HepG2 (cell line): ENCODE data around the gene KCNJ14. TPM values are rescaled to one million over a fixed set of nuclear protein-coding genes. Genes with fewer than 3 reads are reported as not detected.

Experiments
- EEA1 ChIP-seq: sonication (generic); formaldehyde crosslinking; IDR thresholded peaks from 2 replicates; pipeline ENCODE4 v1.5.1; 2020; ENCODE audit warnings: mild to moderate bottlenecking, missing genetic modification reagents, borderline replicate concordance
- FLYWCH1 ChIP-seq: sonication (generic); formaldehyde crosslinking; IDR thresholded peaks from 2 replicates; pipeline ENCODE4 v1.8.1; 2023; ENCODE audit warnings: mild to moderate bottlenecking, missing genetic modification reagents
- KAT8 ChIP-seq: IDR thresholded peaks from 2 replicates; pipeline ENCODE4 v1.6.1; 2016; ENCODE audit warnings: missing genetic modification reagents, missing compliant biosample characterization
- MTA1 ChIP-seq: sonication (generic); formaldehyde crosslinking; IDR thresholded peaks from 2 replicates; pipeline ENCODE4 v1.4.0; 2020; ENCODE audit warnings: missing genetic modification reagents, mild to moderate bottlenecking, borderline replicate concordance
- RBFOX2 ChIP-seq: fragments of 200-400 bp; formaldehyde crosslinking; IDR thresholded peaks from 2 replicates; pipeline ENCODE4 v1.6.1; 2017; ENCODE audit warnings: low read depth, mild to moderate bottlenecking, low read length
- RBM39 ChIP-seq: fragments of 200-400 bp; formaldehyde crosslinking; IDR thresholded peaks from one replicate; pipeline ENCODE4 v1.6.1; 2018; ENCODE audit warnings: antibody characterized with exemption, mild to moderate bottlenecking, low read depth, low read length; ENCODE audit not compliant: poor library complexity, severe bottlenecking
- SALL1 ChIP-seq: sonication (generic); formaldehyde crosslinking; IDR thresholded peaks from 2 replicates; pipeline ENCODE4 v1.8.0; 2022; ENCODE audit warnings: mild to moderate bottlenecking, missing genetic modification reagents
- SMYD3 ChIP-seq: sonication (generic); formaldehyde crosslinking; IDR thresholded peaks from 2 replicates; pipeline ENCODE4 v1.8.1; 2023; ENCODE audit warnings: mild to moderate bottlenecking, missing genetic modification reagents
- ZNF350 ChIP-seq: sonication (generic); formaldehyde crosslinking; IDR thresholded peaks from 2 replicates; pipeline ENCODE4 v1.4.0; 2020; ENCODE audit warnings: mild to moderate bottlenecking, low read depth, missing genetic modification reagents, borderline replicate concordance
- ZNF7 ChIP-seq: IDR thresholded peaks from 2 replicates; pipeline ENCODE4 v1.6.1; 2016; ENCODE audit warnings: missing biosample characterization, missing genetic modification reagents
- polyA plus RNA-seq, 8 experiments: library from polyadenylated mRNA; depleted of rRNA in 3 of 8; stranded (reverse) in 7 of 8; unstranded in 1 of 8; fragments of >200 nt; fragmentation: Illumina TruSeq in 4 of 8; extraction: Trizol in 4 of 8; gene quantifications; 2 replicates each; pipeline versions ENCODE4 v1.2.1 to v1.2.3, GENCODE V29; 2011 to 2016; ENCODE audit warnings: low read depth in 4 of 8, missing spikeins in 1 of 8, mixed read lengths in 1 of 8; ENCODE audit not compliant: insufficient read depth in 1 of 8
- total RNA-seq, 5 experiments: library from RNA; depleted of rRNA; stranded (reverse); fragments of >200 nt; fragmentation: Illumina TruSeq; extraction: Trizol; gene quantifications; 2 replicates each; pipeline ENCODE4 v1.2.3, GENCODE V29; 2016; ENCODE audit warnings: low read depth in 1 of 5
- TF ChIP-seq, protein P1 (sequence below): sonication (generic); formaldehyde crosslinking; IDR thresholded peaks from 2 replicates; pipeline ENCODE4 v1.5.1; 2020; ENCODE audit warnings: mild to moderate bottlenecking, moderate library complexity, missing genetic modification reagents
- TF ChIP-seq, protein P2 (sequence below): IDR thresholded peaks from 2 replicates; pipeline ENCODE4 v1.6.1; 2016; ENCODE audit warnings: low read depth
- TF ChIP-seq, protein P3 (sequence below): sonication (generic); formaldehyde crosslinking; IDR thresholded peaks from 2 replicates; pipeline ENCODE4 v1.8.0; 2022; ENCODE audit warnings: missing genetic modification reagents, mild to moderate bottlenecking, borderline replicate concordance
- TF ChIP-seq, protein P4 (sequence below), 2 experiments: sonication (generic) in 1 of 2; formaldehyde crosslinking in 1 of 2; IDR thresholded peaks; 2 replicates each; pipeline versions ENCODE4 v1.6.1 to v1.9.0; 2014 to 2022; ENCODE audit warnings: antibody characterized with exemption in 1 of 2, borderline replicate concordance in 1 of 2, inconsistent platforms in 1 of 2, low read depth in 1 of 2, missing genetic modification reagents in 1 of 2
- TF ChIP-seq, protein P5 (sequence below), 2 experiments: fragments of 450-650 bp in 1 of 2; sonication (generic) in 1 of 2; formaldehyde crosslinking; IDR thresholded peaks; 2 replicates each; pipeline versions ENCODE4 v1.5.0 to v1.8.0; 2020 to 2022; ENCODE audit warnings: mild to moderate bottlenecking in 1 of 2, missing genetic modification reagents in 1 of 2

KCNJ14 gene
- total and polyA plus RNA-seq, 2 of the 13 experiments (the other 11 are each of a cell fraction or from before 2014, with no cell fraction given), result 0.20 to 0.51 TPM

DNA sequence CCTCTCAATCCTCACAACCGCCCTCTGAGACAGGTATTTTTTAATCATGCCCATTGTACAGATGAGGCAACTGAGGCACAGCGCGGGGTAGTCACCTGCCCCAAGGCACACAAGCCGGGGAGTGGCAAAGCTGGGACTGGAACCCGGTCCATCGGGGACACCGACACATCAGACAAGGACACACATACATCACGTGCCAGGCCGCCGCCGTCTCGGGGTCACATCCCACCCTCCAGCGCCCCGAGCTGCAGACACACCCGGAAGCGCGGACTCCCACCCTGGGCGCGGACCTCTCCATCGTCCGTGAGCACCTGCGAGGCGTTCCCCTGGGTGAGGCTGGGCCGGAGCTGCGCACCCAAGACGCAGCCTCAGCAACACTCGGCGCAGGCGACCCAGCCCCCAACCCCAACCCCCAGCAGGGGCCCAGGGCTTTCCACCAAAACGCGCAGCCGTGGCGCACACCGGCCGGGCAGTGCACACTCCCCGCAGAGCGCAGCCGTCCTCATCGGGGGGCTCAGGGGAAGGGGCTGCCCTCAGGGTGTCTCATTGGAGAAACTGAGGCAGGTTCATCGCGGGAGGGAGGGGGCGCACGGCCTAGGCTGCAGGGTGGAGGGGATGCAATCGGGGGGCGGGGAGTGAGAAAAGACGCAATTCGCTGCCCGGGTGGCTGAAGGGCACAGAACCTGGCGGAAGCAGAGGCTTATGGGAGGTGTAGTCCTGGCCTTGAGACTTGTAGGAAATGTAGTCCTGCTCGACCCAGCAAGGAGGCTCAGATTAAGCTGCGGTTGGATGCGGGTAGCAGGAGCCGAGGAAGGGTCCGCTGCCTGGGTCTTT is 58.1 kb downstream of the KCNJ14 start (continued):
- TF ChIP-seq, protein P1, sequence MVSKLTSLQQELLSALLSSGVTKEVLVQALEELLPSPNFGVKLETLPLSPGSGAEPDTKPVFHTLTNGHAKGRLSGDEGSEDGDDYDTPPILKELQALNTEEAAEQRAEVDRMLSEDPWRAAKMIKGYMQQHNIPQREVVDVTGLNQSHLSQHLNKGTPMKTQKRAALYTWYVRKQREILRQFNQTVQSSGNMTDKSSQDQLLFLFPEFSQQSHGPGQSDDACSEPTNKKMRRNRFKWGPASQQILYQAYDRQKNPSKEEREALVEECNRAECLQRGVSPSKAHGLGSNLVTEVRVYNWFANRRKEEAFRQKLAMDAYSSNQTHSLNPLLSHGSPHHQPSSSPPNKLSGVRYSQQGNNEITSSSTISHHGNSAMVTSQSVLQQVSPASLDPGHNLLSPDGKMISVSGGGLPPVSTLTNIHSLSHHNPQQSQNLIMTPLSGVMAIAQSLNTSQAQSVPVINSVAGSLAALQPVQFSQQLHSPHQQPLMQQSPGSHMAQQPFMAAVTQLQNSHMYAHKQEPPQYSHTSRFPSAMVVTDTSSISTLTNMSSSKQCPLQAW (CRISPR knock-in tag), result peak; percentile 32; the same call in 1 of the 2 replicates
- TF ChIP-seq, protein P2, sequence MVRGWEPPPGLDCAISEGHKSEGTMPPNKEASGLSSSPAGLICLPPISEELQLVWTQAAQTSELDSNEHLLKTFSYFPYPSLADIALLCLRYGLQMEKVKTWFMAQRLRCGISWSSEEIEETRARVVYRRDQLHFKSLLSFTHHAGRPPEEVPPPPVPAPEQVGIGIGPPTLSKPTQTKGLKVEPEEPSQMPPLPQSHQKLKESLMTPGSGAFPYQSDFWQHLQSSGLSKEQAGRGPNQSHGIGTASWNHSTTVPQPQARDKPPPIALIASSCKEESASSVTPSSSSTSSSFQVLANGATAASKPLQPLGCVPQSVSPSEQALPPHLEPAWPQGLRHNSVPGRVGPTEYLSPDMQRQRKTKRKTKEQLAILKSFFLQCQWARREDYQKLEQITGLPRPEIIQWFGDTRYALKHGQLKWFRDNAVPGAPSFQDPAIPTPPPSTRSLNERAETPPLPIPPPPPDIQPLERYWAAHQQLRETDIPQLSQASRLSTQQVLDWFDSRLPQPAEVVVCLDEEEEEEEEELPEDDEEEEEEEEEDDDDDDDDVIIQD (CRISPR knock-in tag), result no peak
- TF ChIP-seq MTA1 (CRISPR knock-in tag), result peak; percentile 75; the same call in 1 of the 2 replicates
- TF ChIP-seq RBFOX2, result peak; percentile 66
- TF ChIP-seq, protein P3, sequence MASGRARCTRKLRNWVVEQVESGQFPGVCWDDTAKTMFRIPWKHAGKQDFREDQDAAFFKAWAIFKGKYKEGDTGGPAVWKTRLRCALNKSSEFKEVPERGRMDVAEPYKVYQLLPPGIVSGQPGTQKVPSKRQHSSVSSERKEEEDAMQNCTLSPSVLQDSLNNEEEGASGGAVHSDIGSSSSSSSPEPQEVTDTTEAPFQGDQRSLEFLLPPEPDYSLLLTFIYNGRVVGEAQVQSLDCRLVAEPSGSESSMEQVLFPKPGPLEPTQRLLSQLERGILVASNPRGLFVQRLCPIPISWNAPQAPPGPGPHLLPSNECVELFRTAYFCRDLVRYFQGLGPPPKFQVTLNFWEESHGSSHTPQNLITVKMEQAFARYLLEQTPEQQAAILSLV (CRISPR knock-in tag), result 0 out of 2 replicates have a peak, but pooled peaks have one; percentile 30
- TF ChIP-seq SALL1 (CRISPR knock-in tag), result peak; percentile 5; the same call in 1 of the 2 replicates
- peak; percentile 19; the same call in 1 of the 2 replicates for TF ChIP-seq KAT8
- TF ChIP-seq RBM39, result peak; percentile 44
- TF ChIP-seq, protein P4, sequence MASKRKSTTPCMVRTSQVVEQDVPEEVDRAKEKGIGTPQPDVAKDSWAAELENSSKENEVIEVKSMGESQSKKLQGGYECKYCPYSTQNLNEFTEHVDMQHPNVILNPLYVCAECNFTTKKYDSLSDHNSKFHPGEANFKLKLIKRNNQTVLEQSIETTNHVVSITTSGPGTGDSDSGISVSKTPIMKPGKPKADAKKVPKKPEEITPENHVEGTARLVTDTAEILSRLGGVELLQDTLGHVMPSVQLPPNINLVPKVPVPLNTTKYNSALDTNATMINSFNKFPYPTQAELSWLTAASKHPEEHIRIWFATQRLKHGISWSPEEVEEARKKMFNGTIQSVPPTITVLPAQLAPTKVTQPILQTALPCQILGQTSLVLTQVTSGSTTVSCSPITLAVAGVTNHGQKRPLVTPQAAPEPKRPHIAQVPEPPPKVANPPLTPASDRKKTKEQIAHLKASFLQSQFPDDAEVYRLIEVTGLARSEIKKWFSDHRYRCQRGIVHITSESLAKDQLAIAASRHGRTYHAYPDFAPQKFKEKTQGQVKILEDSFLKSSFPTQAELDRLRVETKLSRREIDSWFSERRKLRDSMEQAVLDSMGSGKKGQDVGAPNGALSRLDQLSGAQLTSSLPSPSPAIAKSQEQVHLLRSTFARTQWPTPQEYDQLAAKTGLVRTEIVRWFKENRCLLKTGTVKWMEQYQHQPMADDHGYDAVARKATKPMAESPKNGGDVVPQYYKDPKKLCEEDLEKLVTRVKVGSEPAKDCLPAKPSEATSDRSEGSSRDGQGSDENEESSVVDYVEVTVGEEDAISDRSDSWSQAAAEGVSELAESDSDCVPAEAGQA (IDR thresholded peaks at IDR 0.05; ENCODE audit: low read depth), result 0 out of 2 replicates have a peak, but pooled peaks have one; percentile 16
- TF ChIP-seq, protein P4 (CRISPR knock-in tag; IDR thresholded peaks at IDR 0.05; ENCODE audit: borderline replicate concordance), result no peak
- no peak for TF ChIP-seq SMYD3 (CRISPR knock-in tag)
- 0 out of 2 replicates have a peak, but pooled peaks have one; percentile 43 for TF ChIP-seq ZNF350 (CRISPR knock-in tag)
- TF ChIP-seq ZNF7 (CRISPR knock-in tag), result no peak
- TF ChIP-seq, protein P5, sequence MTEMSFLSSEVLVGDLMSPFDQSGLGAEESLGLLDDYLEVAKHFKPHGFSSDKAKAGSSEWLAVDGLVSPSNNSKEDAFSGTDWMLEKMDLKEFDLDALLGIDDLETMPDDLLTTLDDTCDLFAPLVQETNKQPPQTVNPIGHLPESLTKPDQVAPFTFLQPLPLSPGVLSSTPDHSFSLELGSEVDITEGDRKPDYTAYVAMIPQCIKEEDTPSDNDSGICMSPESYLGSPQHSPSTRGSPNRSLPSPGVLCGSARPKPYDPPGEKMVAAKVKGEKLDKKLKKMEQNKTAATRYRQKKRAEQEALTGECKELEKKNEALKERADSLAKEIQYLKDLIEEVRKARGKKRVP (CRISPR knock-in tag; IDR thresholded peaks at IDR 0.05), result 0 out of 4 replicates have a peak, but pooled peaks of 1 of the 2 experiments have one; percentile 50
- TF ChIP-seq FLYWCH1 (CRISPR knock-in tag), result no peak
- no peak for TF ChIP-seq EEA1 (CRISPR knock-in tag)
